HTERT RPE-1 (cell line): ENCODE data around the gene CFAP251.

Experiments used
- in situ Hi-C: fragments of 300-500 bp; cut with MboI; formaldehyde crosslinking; loops from 4 replicates; pipeline ENCODE4 v1.14.3; 2020; ENCODE audit warnings: low sequenced_read_pairs

The CFAP251 gene

GRCh38 chr12:121942145-121942718, 23.8 kb downstream of the CFAP251 start:
- in situ Hi-C loops: no loop called here

- in situ Hi-C loops: no loop called here
Measured at GRCh38 chr12:121943926-121944325, 25.5 kb downstream of the CFAP251 start.

GRCh38 chr12:121946313-121947025, 28.1 kb downstream of the CFAP251 start:
- in situ Hi-C loops: no loop called here

- in situ Hi-C loops: no loop called here
Measured at GRCh38 chr12:121947981-121948380, 29.6 kb downstream of the CFAP251 start.

- in situ Hi-C loops: no loop called here
Measured at GRCh38 chr12:121949648-121950397, 31.4 kb downstream of the CFAP251 start.

- in situ Hi-C loops: no loop called here
Measured at GRCh38 chr12:121953117-121953692, 34.8 kb downstream of the CFAP251 start.

GRCh38 chr12:121953695-121954094, 35.3 kb downstream of the CFAP251 start:
- in situ Hi-C loops: no loop called here

- in situ Hi-C loops: no loop called here
Measured at GRCh38 chr12:121955258-121956237, 37.2 kb downstream of the CFAP251 start.

GRCh38 chr12:121957861-121958515, 39.6 kb downstream of the CFAP251 start:
- in situ Hi-C loops: no loop called here

- in situ Hi-C loops: no loop called here
Measured at GRCh38 chr12:121958541-121959240, 40.3 kb downstream of the CFAP251 start.

GRCh38 chr12:121960541-121960940, 42.1 kb downstream of the CFAP251 start:
- in situ Hi-C loops: no loop called here

- in situ Hi-C loops: no loop called here
Measured at GRCh38 chr12:121961195-121961879, 42.9 kb downstream of the CFAP251 start.

GRCh38 chr12:121963341-121964018, 45.1 kb downstream of the CFAP251 start:
- in situ Hi-C loops: no loop called here

GRCh38 chr12:121964813-121965643, 46.6 kb downstream of the CFAP251 start:
- in situ Hi-C loops: no loop called here

- in situ Hi-C loops: no loop called here
Measured at GRCh38 chr12:121966959-121967358, 48.6 kb downstream of the CFAP251 start.

GRCh38 chr12:121968876-121969275, 50.5 kb downstream of the CFAP251 start:
- in situ Hi-C loops: no loop called here

- in situ Hi-C loops: no loop called here
Measured at GRCh38 chr12:121969726-121970125, 51.3 kb downstream of the CFAP251 start.
